Activated CD8-positive, alpha-beta T cell treated with anti-CD3 and anti-CD28 coated beads for 36 hours (primary cell): ENCODE data around the gene SH3GL1. TPM values are rescaled to one million over a fixed set of nuclear protein-coding genes. Genes with fewer than 3 reads are reported as not detected.

Experiments
- ATAC-seq: fragments of 200-7000 bp; cut with Tn5 transposase; one replicate; pipeline ENCODE4 v1.10.0; 2021; ENCODE audit warnings: mild to moderate bottlenecking, moderate library complexity
- CTCF ChIA-PET: fragments of 350-600 bp; sonication (Branson Sonifier 250); formaldehyde crosslinking; loops from one replicate; lab custom pipeline; 2021; ENCODE audit warnings: antibody characterized with exemption; lab: Charles Lee
- POLR2A ChIA-PET: fragments of 350-600 bp; sonication (Branson Sonifier 250); formaldehyde crosslinking; loops from one replicate; lab custom pipeline; 2021; ENCODE audit warnings: antibody characterized with exemption; lab: Charles Lee
- DNase-seq: peaks from one replicate; pipeline ENCODE4 v3.0.0-alpha.2; 2020
- H3K27ac Mint-ChIP-seq: one replicate; pipeline ENCODE4 v1.8.0; 2021; ENCODE audit warnings: mild to moderate bottlenecking, mixed read lengths
- H3K27me3 Mint-ChIP-seq: one replicate; pipeline ENCODE4 v1.8.0; 2021; ENCODE audit warnings: mixed read lengths
- H3K36me3 Mint-ChIP-seq: one replicate; pipeline ENCODE4 v1.8.0; 2021; ENCODE audit warnings: low read depth, mixed read lengths
- H3K4me1 Mint-ChIP-seq: one replicate; pipeline ENCODE4 v1.8.0; 2021; ENCODE audit warnings: low read depth, mixed read lengths
- H3K4me3 Mint-ChIP-seq: one replicate; pipeline ENCODE4 v1.8.0; 2021; ENCODE audit warnings: mild to moderate bottlenecking, moderate library complexity, mixed read lengths
- H3K9me3 Mint-ChIP-seq: one replicate; pipeline ENCODE4 v1.8.0; 2021; ENCODE audit warnings: mixed read lengths
- intact Hi-C: fragments of 100-400 bp; cut with micrococcal nuclease; formaldehyde crosslinking; loops from one replicate; pipeline ENCODE4 v1.10.0; 2022
- total RNA-seq, 2 experiments: library from RNA; stranded (reverse); gene quantifications; one replicate each; pipeline ENCODE4 v1.2.3, GENCODE V29; 2021
- TF ChIP-seq, protein P1 (sequence below): fragments of 200-600 bp; IDR thresholded peaks from one replicate; pipeline ENCODE4 v1.8.0; 2022; ENCODE audit warnings: antibody characterized with exemption, mild to moderate bottlenecking

The SH3GL1 gene
- total RNA-seq, 2 experiments from 2014 or later: 53.1 to 59.2 TPM

GRCh38 chr19:4428326-4428975 is 28.1 kb upstream of the SH3GL1 start:
- intact Hi-C loops: no loop called here
- POLR2A ChIA-PET: interaction anchor here (0.7 to 1.6 kb wide), 3 partner anchors 12 to 17 kb away, joined by 3 to 6 read pairs (median 3); no protein-coding TSS in a partner anchor
- peaks cover 60% of the 10 kb centered on the region for H3K36me3 Mint-ChIP-seq

GRCh38 chr19:4425537-4425936 is 25.2 kb upstream of the SH3GL1 start:
- POLR2A ChIA-PET: no interaction called here
- TF ChIP-seq, protein P1, sequence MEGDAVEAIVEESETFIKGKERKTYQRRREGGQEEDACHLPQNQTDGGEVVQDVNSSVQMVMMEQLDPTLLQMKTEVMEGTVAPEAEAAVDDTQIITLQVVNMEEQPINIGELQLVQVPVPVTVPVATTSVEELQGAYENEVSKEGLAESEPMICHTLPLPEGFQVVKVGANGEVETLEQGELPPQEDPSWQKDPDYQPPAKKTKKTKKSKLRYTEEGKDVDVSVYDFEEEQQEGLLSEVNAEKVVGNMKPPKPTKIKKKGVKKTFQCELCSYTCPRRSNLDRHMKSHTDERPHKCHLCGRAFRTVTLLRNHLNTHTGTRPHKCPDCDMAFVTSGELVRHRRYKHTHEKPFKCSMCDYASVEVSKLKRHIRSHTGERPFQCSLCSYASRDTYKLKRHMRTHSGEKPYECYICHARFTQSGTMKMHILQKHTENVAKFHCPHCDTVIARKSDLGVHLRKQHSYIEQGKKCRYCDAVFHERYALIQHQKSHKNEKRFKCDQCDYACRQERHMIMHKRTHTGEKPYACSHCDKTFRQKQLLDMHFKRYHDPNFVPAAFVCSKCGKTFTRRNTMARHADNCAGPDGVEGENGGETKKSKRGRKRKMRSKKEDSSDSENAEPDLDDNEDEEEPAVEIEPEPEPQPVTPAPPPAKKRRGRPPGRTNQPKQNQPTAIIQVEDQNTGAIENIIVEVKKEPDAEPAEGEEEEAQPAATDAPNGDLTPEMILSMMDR: no peak
- H3K27me3 Mint-ChIP-seq: no peaks in the 10 kb centered on the region
- H3K27ac Mint-ChIP-seq: no peak overlapping the region
- H3K4me3 Mint-ChIP-seq: no peak overlapping the region
- DNase-seq: no peak
- no peaks in the 10 kb centered on the region for H3K9me3 Mint-ChIP-seq
- ATAC-seq: no peak
- intact Hi-C loops: no loop called here
- CTCF ChIA-PET: no interaction called here
- peaks cover 42% of the 10 kb centered on the region for H3K36me3 Mint-ChIP-seq
- H3K4me1 Mint-ChIP-seq: peaks cover 2% of the 10 kb centered on the region

More at GRCh38 chr19:4428326-4428975, 28.1 kb upstream of the SH3GL1 start:
- Mint-ChIP-seq H3K4me1 (no peaks in the 10 kb centered on the region), H3K27me3 (no peaks in the 10 kb centered on the region), H3K4me3 (no peak overlapping the region), H3K27ac (no peak overlapping the region), H3K9me3 (no peaks in the 10 kb centered on the region)
- ATAC-seq (no peak), DNase-seq (no peak)
- CTCF ChIA-PET: no interaction called here
- TF ChIP-seq, protein P1: no peak

GRCh38 chr19:4423416-4424126 is 23.2 kb upstream of the SH3GL1 start:
- POLR2A ChIA-PET: interaction anchor here (1.3 to 4.0 kb wide), 2 partner anchors 11 to 33 kb away, joined by 4 to 24 read pairs; no protein-coding TSS in a partner anchor
- H3K36me3 Mint-ChIP-seq: peaks cover 30% of the 10 kb centered on the region

GRCh38 chr19:4416268-4416667 is 15.9 kb upstream of the SH3GL1 start:
- Mint-ChIP-seq H3K9me3 (no peaks in the 10 kb centered on the region), H3K27ac (no peak overlapping the region), H3K4me1 (peaks cover 4% of the 10 kb centered on the region), H3K27me3 (no peaks in the 10 kb centered on the region), H3K36me3 (peaks cover 43% of the 10 kb centered on the region), H3K4me3 (no peak overlapping the region)
- DNase-seq (no peak), ATAC-seq (no peak)
- TF ChIP-seq, protein P1: no peak
- ChIA-PET POLR2A (interaction anchor here (1.2 to 5.0 kb wide), 3 partner anchors 8 to 13 kb away, joined by 3 to 24 read pairs (median 6); no protein-coding TSS in a partner anchor), CTCF (interaction anchor here (0.8 kb wide), 1 partner anchor 12 kb away, joined by 3 read pairs; no protein-coding TSS in a partner anchor)
- intact Hi-C loops: no loop called here

More at GRCh38 chr19:4423416-4424126, 23.2 kb upstream of the SH3GL1 start:
- H3K9me3 Mint-ChIP-seq: no peaks in the 10 kb centered on the region
- peaks cover 2% of the 10 kb centered on the region for H3K4me1 Mint-ChIP-seq
- no peaks in the 10 kb centered on the region for H3K27me3 Mint-ChIP-seq
- no peak overlapping the region for H3K27ac Mint-ChIP-seq
- intact Hi-C loops: no loop called here
- ATAC-seq (no peak), DNase-seq (no peak)
- H3K4me3 Mint-ChIP-seq: no peak overlapping the region
- CTCF ChIA-PET: no interaction called here
- TF ChIP-seq, protein P1: no peak
